SK-N-SH (cell line): Measurements from ENCODE around the gene EPO. TPM values are rescaled to one million over a fixed set of nuclear protein-coding genes. Genes with fewer than 3 reads are reported as not detected.

ENCODE experiments used
- CTCF ChIA-PET: fragments of 300-600, 350-600 bp; formaldehyde crosslinking; extraction: SDS; loops from one replicate; lab custom pipeline; 2021; lab: Yijun Ruan, JAX
- POLR2A ChIA-PET: fragments of 350-600 bp; sonication (Branson Sonifier 250); formaldehyde crosslinking; extraction: SDS; loops from one replicate; lab custom pipeline; 2020; ENCODE audit warnings: antibody characterized with exemption, inconsistent platforms; lab: Yijun Ruan, JAX
- DNase-seq: peaks from one replicate; pipeline ENCODE4 v3.0.0; 2012
- H2AFZ ChIP-seq: fragments of 200-600 bp; sonication (generic); 2 replicates; pipeline ENCODE4 v1.8.1; 2016; ENCODE audit warnings: antibody characterized with exemption, mild to moderate bottlenecking, low read depth
- H3F3A ChIP-seq: fragments of 200-600 bp; sonication (generic); replicated peaks from 2 replicates; pipeline ENCODE3; 2016; ENCODE audit warnings: antibody characterized with exemption, mild to moderate bottlenecking; ENCODE audit not compliant: insufficient read depth
- H3K27ac ChIP-seq, 2 experiments: fragments of 200-500 bp in 1 of 2; fragments of 200-600 bp in 1 of 2; sonication (Bioruptor generic) in 1 of 2; sonication (generic), shearing (Covaris generic) in 1 of 2; 2 replicates each; pipeline versions ENCODE4 v1.5.1 to v1.6.1; 2014 to 2016; ENCODE audit warnings: low read depth in 2 of 2, inconsistent platforms in 1 of 2, low read length in 1 of 2, mild to moderate bottlenecking in 1 of 2, mixed read lengths in 1 of 2
- H3K27me3 ChIP-seq: fragments of 200-600 bp; sonication (generic), shearing (Covaris generic); 2 replicates; pipeline ENCODE4 v1.6.1; 2016; ENCODE audit warnings: mixed run types; ENCODE audit not compliant: insufficient read depth
- H3K36me3 ChIP-seq, 2 experiments: fragments of 200-500 bp in 1 of 2; fragments of 200-600 bp in 1 of 2; sonication (Bioruptor generic) in 1 of 2; sonication (generic) in 1 of 2; replicated peaks in 1 of 2; 2 replicates each; pipeline versions ENCODE3 to v1.5.1; 2014 to 2016; ENCODE audit warnings: low read length in 1 of 2, mild to moderate bottlenecking in 1 of 2; ENCODE audit not compliant: insufficient read depth in 2 of 2, control insufficient read depth in 1 of 2
- H3K4me1 ChIP-seq, 2 experiments: fragments of 200-500 bp in 1 of 2; fragments of 200-600 bp in 1 of 2; sonication (Bioruptor generic) in 1 of 2; sonication (generic), shearing (Covaris generic) in 1 of 2; 2 replicates each; pipeline versions ENCODE4 v1.5.1 to v1.6.1; 2014 to 2016; ENCODE audit warnings: low read depth in 1 of 2, low read length in 1 of 2, mixed run types in 1 of 2; ENCODE audit not compliant: insufficient read depth in 2 of 2, control insufficient read depth in 1 of 2
- H3K4me2 ChIP-seq: fragments of 200-600 bp; sonication (generic), shearing (Covaris generic); 2 replicates; pipeline ENCODE4 v1.6.1; 2017; ENCODE audit warnings: mixed run types
- H3K4me3 ChIP-seq, 2 experiments: fragments of 200-500 bp in 1 of 2; fragments of 200-600 bp in 1 of 2; sonication (Bioruptor generic) in 1 of 2; sonication (generic), shearing (Covaris generic) in 1 of 2; 2 replicates each; pipeline versions ENCODE4 v1.5.1 to v1.8.1; 2014 to 2016; ENCODE audit warnings: low read depth in 2 of 2, inconsistent platforms in 1 of 2, low read length in 1 of 2, mild to moderate bottlenecking in 1 of 2, mixed read lengths in 1 of 2, moderate library complexity in 1 of 2
- H3K79me2 ChIP-seq: fragments of 200-600 bp; sonication (generic); 2 replicates; pipeline ENCODE4 v1.8.1; 2017; ENCODE audit warnings: mild to moderate bottlenecking; ENCODE audit not compliant: insufficient read depth
- H3K9ac ChIP-seq: fragments of 200-600 bp; sonication (generic); 2 replicates; pipeline ENCODE4 v1.6.1; 2017; ENCODE audit warnings: mixed run types
- H3K9me2 ChIP-seq: fragments of 200-600 bp; sonication (generic); 2 replicates; pipeline ENCODE4 v1.6.1; 2017; ENCODE audit warnings: mixed run types
- H3K9me3 ChIP-seq: fragments of 200-600 bp; sonication (generic); 2 replicates; pipeline ENCODE4 v1.6.1; 2017; ENCODE audit warnings: mixed run types, mild to moderate bottlenecking, moderate library complexity
- H4K20me1 ChIP-seq: fragments of 200-600 bp; sonication (generic); 2 replicates; pipeline ENCODE4 v1.6.1; 2017; ENCODE audit warnings: mild to moderate bottlenecking, mixed run types; ENCODE audit not compliant: insufficient read depth
- EZH2phosphoT487 ChIP-seq: fragments of 200-600 bp; sonication (generic); IDR thresholded peaks from 2 replicates; pipeline ENCODE4 v1.6.1; 2017; ENCODE audit warnings: low read depth, mixed run types, mild to moderate bottlenecking, antibody characterized with exemption, moderate library complexity, borderline replicate concordance
- FOSL2 ChIP-seq: IDR thresholded peaks from 2 replicates; pipeline ENCODE4 v1.4.0; 2012; ENCODE audit warnings: low read depth, mild to moderate bottlenecking, moderate library complexity, borderline replicate concordance
- FOXJ3 ChIP-seq: sonication (generic); formaldehyde crosslinking; IDR thresholded peaks from 2 replicates; pipeline ENCODE4 v1.5.1; 2020; ENCODE audit warnings: mild to moderate bottlenecking, missing genetic modification reagents
- GABPA ChIP-seq: IDR thresholded peaks from 2 replicates; pipeline ENCODE4 v1.4.0; 2012; ENCODE audit warnings: low read depth, mild to moderate bottlenecking
- JUND ChIP-seq: IDR thresholded peaks from 2 replicates; pipeline ENCODE4 v1.4.0; 2012
- MAX ChIP-seq: IDR thresholded peaks from 2 replicates; pipeline ENCODE4 v1.4.0; 2012; ENCODE audit warnings: low read depth
- NFIC ChIP-seq: IDR thresholded peaks from 2 replicates; pipeline ENCODE4 v1.4.0; 2012; ENCODE audit warnings: borderline replicate concordance
- POLR2AphosphoS5 ChIP-seq: IDR thresholded peaks from 2 replicates; pipeline ENCODE4 v1.6.1; 2012; ENCODE audit warnings: low read depth, low read length
- RCOR1 ChIP-seq: fragments of 150-350 bp; IDR thresholded peaks from 2 replicates; pipeline ENCODE4 v1.6.1; 2017; ENCODE audit warnings: antibody characterized with exemption, low read length
- RFX5 ChIP-seq: IDR thresholded peaks from 2 replicates; pipeline ENCODE4 v1.6.1; 2012; ENCODE audit warnings: mild to moderate bottlenecking, improper control_type of control experiment, low read length
- RXRA ChIP-seq: IDR thresholded peaks from 2 replicates; pipeline ENCODE4 v1.4.0; 2012; ENCODE audit warnings: low read depth, mild to moderate bottlenecking, borderline replicate concordance
- SIN3A ChIP-seq: IDR thresholded peaks from 2 replicates; pipeline ENCODE4 v1.6.1; 2012; ENCODE audit warnings: low read depth, mild to moderate bottlenecking, low read length, moderate library complexity, borderline replicate concordance
- TAF1 ChIP-seq: IDR thresholded peaks from 2 replicates; pipeline ENCODE4 v1.6.1; 2012; ENCODE audit warnings: low read depth, mild to moderate bottlenecking, low read length, moderate library complexity, borderline replicate concordance
- YY1 ChIP-seq: IDR thresholded peaks from 2 replicates; pipeline ENCODE4 v1.4.0; 2012; ENCODE audit warnings: low read depth, mild to moderate bottlenecking
- WGBS: methylation state at CpG from one replicate; pipeline ENCODE4 v1.1.6; 2017; ENCODE audit warnings: low lambda C conversion rate; 5-methylcytosine and 5-hydroxymethylcytosine counted together
- polyA plus RNA-seq, 3 experiments: library from polyadenylated mRNA; depleted of rRNA; stranded (reverse); fragments of >200 nt; gene quantifications; 2 replicates each; pipeline ENCODE4 v1.2.3, GENCODE V29; 2012
- TF ChIP-seq, protein P1 (sequence below): IDR thresholded peaks from 2 replicates; pipeline ENCODE4; 2012

Gene EPO
- polyA plus RNA-seq, 1 of the 3 experiments (the other 2 are of a cell fraction), result not detected

- peaks cover 13 to 23% of the 10 kb centered on the region in 2 experiments for H3K36me3 ChIP-seq
- H2AFZ ChIP-seq, result peak overlapping the region; percentile 75; the same call in 1 of the 2 replicates
- POLR2A ChIA-PET, result interaction anchor here (0.8 to 6.3 kb wide), 4 partner anchors 9 to 61 kb away, joined by 3 to 23 read pairs (median 6); partner anchors contain the start of genes ACTL6B and MOSPD3
- peak overlapping the region; percentile 95 for H3K4me2 ChIP-seq
- peaks cover 0 to 24% of the 10 kb centered on the region in 2 experiments; a peak in 1 of 4 replicates for H3K4me1 ChIP-seq
- DNase-seq, result peak; percentile 69
- TF ChIP-seq MAX, result peak; percentile 27; the same call in 1 of the 2 replicates
- TF ChIP-seq FOXJ3 (CRISPR knock-in tag), result no peak; the same call in 1 of the 2 replicates
- no peak for TF ChIP-seq FOSL2
- TF ChIP-seq, protein P1, sequence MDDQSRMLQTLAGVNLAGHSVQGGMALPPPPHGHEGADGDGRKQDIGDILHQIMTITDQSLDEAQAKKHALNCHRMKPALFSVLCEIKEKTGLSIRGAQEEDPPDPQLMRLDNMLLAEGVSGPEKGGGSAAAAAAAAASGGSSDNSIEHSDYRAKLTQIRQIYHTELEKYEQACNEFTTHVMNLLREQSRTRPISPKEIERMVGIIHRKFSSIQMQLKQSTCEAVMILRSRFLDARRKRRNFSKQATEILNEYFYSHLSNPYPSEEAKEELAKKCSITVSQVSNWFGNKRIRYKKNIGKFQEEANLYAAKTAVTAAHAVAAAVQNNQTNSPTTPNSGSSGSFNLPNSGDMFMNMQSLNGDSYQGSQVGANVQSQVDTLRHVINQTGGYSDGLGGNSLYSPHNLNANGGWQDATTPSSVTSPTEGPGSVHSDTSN, result no peak
- TF ChIP-seq RXRA, result no peak
- TF ChIP-seq GABPA, result peak; percentile 37; the same call in 1 of the 2 replicates
- TF ChIP-seq POLR2AphosphoS5, result no peak
- no peak for TF ChIP-seq NFIC
- TF ChIP-seq RFX5, result no peak
- TF ChIP-seq SIN3A, result 0 out of 2 replicates have a peak, but pooled peaks have one; percentile 9
- CTCF ChIA-PET, result interaction anchor here (0.7 to 10.5 kb wide), 7 partner anchors 12 to 45 kb away, joined by 3 to 227 read pairs (median 5); partner anchors contain the start of genes ACTL6B, GIGYF1 and POP7
- H3K9me2 ChIP-seq, result no peaks in the 10 kb centered on the region
- H3K27ac ChIP-seq, result peak overlapping the region; percentile 90 to 94
- peaks cover 33% of the 10 kb centered on the region for H4K20me1 ChIP-seq
- WGBS, result 0% methylated on average over 22 of the region's 34 CpGs
- H3K9me3 ChIP-seq, result no peaks in the 10 kb centered on the region
- H3K4me3 ChIP-seq, result peak overlapping the region; percentile 83 to 98
- H3F3A ChIP-seq, result peaks cover 31% of the 10 kb centered on the region
- H3K9ac ChIP-seq, result peak overlapping the region; percentile 87
- H3K27me3 ChIP-seq, result no peaks in the 10 kb centered on the region
- H3K79me2 ChIP-seq, result peaks cover 44% of the 10 kb centered on the region
Measured at GRCh38 chr7:100673942-100674410, 46.3 kb upstream of the EPO start.

DNA sequence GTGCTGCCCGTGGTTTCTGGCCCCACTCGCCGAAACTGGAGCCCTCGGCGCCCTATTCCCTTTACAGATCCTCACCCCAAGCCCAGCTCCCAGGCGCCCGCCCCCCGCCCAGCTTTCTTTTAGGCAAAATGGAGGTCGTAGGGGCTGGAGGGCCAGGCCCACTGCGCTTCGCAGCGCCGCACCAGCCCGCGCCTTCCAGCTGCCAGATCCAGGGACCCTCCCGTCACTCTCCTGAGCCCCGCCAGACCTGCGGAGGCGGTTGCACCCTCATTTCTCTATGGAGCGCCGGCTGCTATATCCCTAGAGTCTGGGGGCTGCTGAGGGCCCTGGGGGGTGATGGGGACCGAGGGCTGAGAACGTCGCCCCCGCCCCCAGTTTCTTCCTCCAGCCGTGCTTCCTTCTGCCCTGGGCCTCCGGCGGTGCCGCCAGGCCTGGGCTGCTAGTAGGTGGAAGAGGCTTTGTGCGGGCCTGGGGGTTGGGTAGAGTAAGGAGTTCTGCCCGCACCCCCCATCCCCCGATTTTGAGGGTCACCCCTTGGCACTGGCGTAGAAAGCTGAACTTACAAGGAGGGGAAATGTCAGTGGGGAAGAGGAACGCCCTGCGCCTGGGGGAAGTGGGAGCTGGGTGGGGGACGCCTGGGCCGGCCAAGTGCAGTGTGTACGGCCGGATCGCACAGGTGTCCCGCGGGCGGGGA, 45.7 kb upstream of the EPO start:
- WGBS, result 2% methylated on average over 42 of the region's 43 CpGs
- POLR2A ChIA-PET, result interaction anchor here (0.8 to 6.3 kb wide), 5 partner anchors 9 to 72 kb away, joined by 3 to 23 read pairs (median 5); partner anchors contain the start of genes ACTL6B, MOSPD3 and PCOLCE
- CTCF ChIA-PET, result interaction anchor here (0.7 to 10.5 kb wide), 7 partner anchors 12 to 115 kb away, joined by 3 to 227 read pairs (median 3); partner anchors contain the start of genes ACTL6B, GIGYF1 and POP7
- Histone ChIP-seq H4K20me1 (peaks cover 39% of the 10 kb centered on the region), H3K27ac (peak overlapping the region; percentile 90 to 94), H2AFZ (no peak overlapping the region), H3F3A (peaks cover 37% of the 10 kb centered on the region), H3K27me3 (no peaks in the 10 kb centered on the region), H3K9me2 (no peaks in the 10 kb centered on the region), H3K4me3 (peak overlapping the region; percentile 83 to 98), H3K9me3 (no peaks in the 10 kb centered on the region), H3K9ac (peak overlapping the region; percentile 87), H3K36me3 (peaks cover 18 to 29% of the 10 kb centered on the region in 2 experiments), H3K4me1 (peaks cover 0 to 30% of the 10 kb centered on the region in 2 experiments; a peak in 1 of 4 replicates), H3K4me2 (peak overlapping the region; percentile 95), H3K79me2 (peaks cover 44% of the 10 kb centered on the region)
- DNase-seq, result peak; percentile 68
- TF ChIP-seq JUND (no peak), YY1 (0 out of 2 replicates have a peak, but pooled peaks have one; percentile 34), EZH2phosphoT487 (no peak), RCOR1 (no peak), TAF1 (peak; percentile 15; the same call in 1 of the 2 replicates)
